ENCODE data around the gene SLC25A34.

SLC25A34 gene

GRCh38 chr1:15761366-15762128 lies 25.5 kb downstream of the SLC25A34 start:
- peaks cover 9% of the 10 kb centered on the region for H3K4me1 Mint-ChIP-seq (ENCODE audit: low read depth)
- no peaks in the 10 kb centered on the region for H3K9me3 Mint-ChIP-seq
- H3K27ac Mint-ChIP-seq, result no peak overlapping the region
- H3K36me3 Mint-ChIP-seq (ENCODE audit: low read depth), result no peaks in the 10 kb centered on the region
- H3K4me3 Mint-ChIP-seq, result no peak overlapping the region
- peaks cover 44% of the 10 kb centered on the region for H3K27me3 Mint-ChIP-seq

GRCh38 chr1:15762546-15762945 lies 26.5 kb downstream of the SLC25A34 start:
- H3K4me3 Mint-ChIP-seq, result no peak overlapping the region
- peaks cover 34% of the 10 kb centered on the region for H3K27me3 Mint-ChIP-seq
- H3K9me3 Mint-ChIP-seq, result no peaks in the 10 kb centered on the region
- H3K4me1 Mint-ChIP-seq (ENCODE audit: low read depth), result peaks cover 4% of the 10 kb centered on the region
- H3K27ac Mint-ChIP-seq, result no peak overlapping the region
- H3K36me3 Mint-ChIP-seq (ENCODE audit: low read depth), result no peaks in the 10 kb centered on the region

GRCh38 chr1:15764269-15764764 lies 28.3 kb downstream of the SLC25A34 start:
- Mint-ChIP-seq H3K4me3 (no peak overlapping the region), H3K9me3 (no peaks in the 10 kb centered on the region), H3K27ac (no peak overlapping the region), H3K4me1 (ENCODE audit: low read depth) (no peaks in the 10 kb centered on the region), H3K36me3 (ENCODE audit: low read depth) (no peaks in the 10 kb centered on the region), H3K27me3 (peaks cover 31% of the 10 kb centered on the region)

- Mint-ChIP-seq H3K36me3 (ENCODE audit: low read depth) (no peaks in the 10 kb centered on the region), H3K27ac (no peak overlapping the region), H3K27me3 (peaks cover 26% of the 10 kb centered on the region), H3K9me3 (no peaks in the 10 kb centered on the region), H3K4me3 (no peak overlapping the region), H3K4me1 (ENCODE audit: low read depth) (no peaks in the 10 kb centered on the region)
Observed at GRCh38 chr1:15764890-15765289, 28.8 kb downstream of the SLC25A34 start.

- Mint-ChIP-seq H3K9me3 (no peaks in the 10 kb centered on the region), H3K36me3 (ENCODE audit: low read depth) (no peaks in the 10 kb centered on the region), H3K4me3 (no peak overlapping the region), H3K27me3 (peaks cover 23% of the 10 kb centered on the region), H3K27ac (no peak overlapping the region), H3K4me1 (ENCODE audit: low read depth) (no peaks in the 10 kb centered on the region)
Observed at GRCh38 chr1:15765495-15766194, 29.6 kb downstream of the SLC25A34 start.

GRCh38 chr1:15767941-15768340 lies 31.9 kb downstream of the SLC25A34 start:
- H3K4me3 Mint-ChIP-seq, result no peak overlapping the region
- H3K4me1 Mint-ChIP-seq (ENCODE audit: low read depth), result no peaks in the 10 kb centered on the region
- H3K27me3 Mint-ChIP-seq, result peaks cover 12% of the 10 kb centered on the region
- no peak overlapping the region for H3K27ac Mint-ChIP-seq
- no peaks in the 10 kb centered on the region for H3K9me3 Mint-ChIP-seq
- H3K36me3 Mint-ChIP-seq (ENCODE audit: low read depth), result no peaks in the 10 kb centered on the region

GRCh38 chr1:15768388-15768787 lies 32.3 kb downstream of the SLC25A34 start:
- Mint-ChIP-seq H3K9me3 (no peaks in the 10 kb centered on the region), H3K4me3 (no peak overlapping the region), H3K36me3 (ENCODE audit: low read depth) (no peaks in the 10 kb centered on the region), H3K27me3 (peaks cover 12% of the 10 kb centered on the region), H3K4me1 (ENCODE audit: low read depth) (no peaks in the 10 kb centered on the region), H3K27ac (no peak overlapping the region)

- no peaks in the 10 kb centered on the region for H3K9me3 Mint-ChIP-seq
Observed at GRCh38 chr1:15770313-15770962, 34.4 kb downstream of the SLC25A34 start.

GRCh38 chr1:15771836-15772515 lies 35.9 kb downstream of the SLC25A34 start:
- no peaks in the 10 kb centered on the region for H3K9me3 Mint-ChIP-seq
- no peaks in the 10 kb centered on the region for H3K4me1 Mint-ChIP-seq (ENCODE audit: low read depth)
- H3K4me3 Mint-ChIP-seq, result no peak overlapping the region
- H3K36me3 Mint-ChIP-seq (ENCODE audit: low read depth), result no peaks in the 10 kb centered on the region
- H3K27me3 Mint-ChIP-seq, result peaks cover 8% of the 10 kb centered on the region
- no peak overlapping the region for H3K27ac Mint-ChIP-seq

More at GRCh38 chr1:15770313-15770962, 34.4 kb downstream of the SLC25A34 start:
- H3K4me3 Mint-ChIP-seq, result no peak overlapping the region
- H3K4me1 Mint-ChIP-seq (ENCODE audit: low read depth), result no peaks in the 10 kb centered on the region
- no peaks in the 10 kb centered on the region for H3K36me3 Mint-ChIP-seq (ENCODE audit: low read depth)
- no peak overlapping the region for H3K27ac Mint-ChIP-seq
- H3K27me3 Mint-ChIP-seq, result peaks cover 8% of the 10 kb centered on the region

GRCh38 chr1:15775706-15776105 lies 39.6 kb downstream of the SLC25A34 start:
- no peaks in the 10 kb centered on the region for H3K4me1 Mint-ChIP-seq (ENCODE audit: low read depth)
- no peaks in the 10 kb centered on the region for H3K36me3 Mint-ChIP-seq (ENCODE audit: low read depth)
- no peaks in the 10 kb centered on the region for H3K9me3 Mint-ChIP-seq
- no peak overlapping the region for H3K4me3 Mint-ChIP-seq
- H3K27ac Mint-ChIP-seq, result no peak overlapping the region
- H3K27me3 Mint-ChIP-seq, result peaks cover 5% of the 10 kb centered on the region

GRCh38 chr1:15777909-15778707 lies 42.0 kb downstream of the SLC25A34 start:
- Mint-ChIP-seq H3K4me1 (ENCODE audit: low read depth) (no peaks in the 10 kb centered on the region), H3K4me3 (no peak overlapping the region), H3K36me3 (ENCODE audit: low read depth) (no peaks in the 10 kb centered on the region), H3K9me3 (no peaks in the 10 kb centered on the region), H3K27ac (no peak overlapping the region), H3K27me3 (no peaks in the 10 kb centered on the region)

GRCh38 chr1:15785683-15786082 lies 49.6 kb downstream of the SLC25A34 start:
- Mint-ChIP-seq H3K36me3 (ENCODE audit: low read depth) (no peaks in the 10 kb centered on the region), H3K27ac (no peak overlapping the region), H3K9me3 (no peaks in the 10 kb centered on the region), H3K27me3 (peaks cover under 1% of the 10 kb centered on the region), H3K4me3 (no peak overlapping the region), H3K4me1 (ENCODE audit: low read depth) (no peaks in the 10 kb centered on the region)

- no peaks in the 10 kb centered on the region for H3K36me3 Mint-ChIP-seq (ENCODE audit: low read depth)
- no peaks in the 10 kb centered on the region for H3K9me3 Mint-ChIP-seq
- peaks cover 4% of the 10 kb centered on the region for H3K27me3 Mint-ChIP-seq
- H3K4me1 Mint-ChIP-seq (ENCODE audit: low read depth), result no peaks in the 10 kb centered on the region
- H3K27ac Mint-ChIP-seq, result no peak overlapping the region
- no peak overlapping the region for H3K4me3 Mint-ChIP-seq
Observed at GRCh38 chr1:15786581-15786980, 50.5 kb downstream of the SLC25A34 start.

- Mint-ChIP-seq H3K4me3 (no peak overlapping the region), H3K27me3 (peaks cover 4% of the 10 kb centered on the region), H3K4me1 (ENCODE audit: low read depth) (peaks cover 4% of the 10 kb centered on the region), H3K9me3 (no peaks in the 10 kb centered on the region), H3K27ac (no peak overlapping the region), H3K36me3 (ENCODE audit: low read depth) (no peaks in the 10 kb centered on the region)
Observed at GRCh38 chr1:15788624-15789301, 52.7 kb downstream of the SLC25A34 start.

Measured in stimulated activated naive CD8-positive, alpha-beta T cell treated with anti-CD3 and anti-CD28 coated beads, Interleukin-15, Interleukin-2, amounts not matched to agents 100 ng/mL and 50 ng/mL, for 24 hours (primary cell).